SW 1271 (cell line): ENCODE results near the gene STON2.

Source experiments
- DNase-seq, 2 experiments: peaks; one replicate each; lab custom pipeline; 2025; lab: John Stamatoyannopoulos, UW

STON2 gene

GRCh38 chr14:81220830-81221578 lies 179.1 kb downstream of the STON2 start, which contains the start of gene GTF2A1:
GTF2A1 (minus strand) TSS chr14:81220959; CDS start chr14:81220518, 441 bp downstream.
- DNase-seq = peak; percentile 95 to 98

- DNase-seq = no peak
These were observed 179.6 kb downstream of the STON2 start for GRCh38 chr14:81220580-81220829.

GRCh38 chr14:81219759-81220579 lies 180.2 kb downstream of the STON2 start:
- DNase-seq = peak in 1 of 2 experiments; percentile 65

- DNase-seq = peak; percentile 91 to 97
These were observed 180.8 kb downstream of the STON2 start for GRCh38 chr14:81219210-81219758.

- DNase-seq = peak in 1 of 2 experiments; percentile 19
These were observed 188.3 kb downstream of the STON2 start for GRCh38 chr14:81211844-81212243.
